ENCODE data around the gene HERC2. TPM values are rescaled to one million over a fixed set of nuclear protein-coding genes. Genes with fewer than 3 reads are reported as not detected.

The HERC2 gene
- total and polyA plus RNA-seq, 4 donors, result 14.6 to 45.4 (median 26.6) TPM

- no peak for DNase-seq (ENCODE audit: low spot score)
- Histone ChIP-seq H3K9me3 (ENCODE audit: control insufficient read depth in 4 of 4, low read length in 3 of 4) (no peaks in the 10 kb centered on the region), H3K4me3 (ENCODE audit: low read depth in 1 of 3, low read length in 3 of 3) (no peak overlapping the region), H3K36me3 (ENCODE audit: control insufficient read depth in 4 of 4, insufficient read depth in 3 of 4, low read depth in 1 of 4, low read length in 3 of 4) (peaks cover 9 to 70% (median 37%) of the 10 kb centered on the region in 4 donors), H3K4me1 (ENCODE audit: control insufficient read depth in 4 of 4, insufficient read depth in 4 of 4, low read length in 3 of 4) (no peaks in the 10 kb centered on the region), H3K27ac (ENCODE audit: low read depth in 1 of 2, low read length in 2 of 2) (no peak overlapping the region), H3K9ac (ENCODE audit: low read depth in 1 of 2, low read length in 2 of 2) (no peak overlapping the region), H3K27me3 (ENCODE audit: control insufficient read depth in 4 of 4, insufficient read depth in 4 of 4, low read length in 3 of 4) (no peaks in the 10 kb centered on the region)
- TF ChIP-seq, protein P1, sequence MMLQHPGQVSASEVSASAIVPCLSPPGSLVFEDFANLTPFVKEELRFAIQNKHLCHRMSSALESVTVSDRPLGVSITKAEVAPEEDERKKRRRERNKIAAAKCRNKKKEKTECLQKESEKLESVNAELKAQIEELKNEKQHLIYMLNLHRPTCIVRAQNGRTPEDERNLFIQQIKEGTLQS (IDR thresholded peaks at IDR 0.05), result no peak
- 96% methylated on average over 23 of the region's 23 CpGs for WGBS
These were observed 207.0 kb downstream of the HERC2 start for GRCh38 chr15:28114721-28115622.

GRCh38 chr15:28114114-28114455, 207.9 kb downstream of the HERC2 start:
- Histone ChIP-seq H3K4me1 (ENCODE audit: control insufficient read depth in 4 of 4, insufficient read depth in 4 of 4, low read length in 3 of 4) (no peaks in the 10 kb centered on the region), H3K27me3 (ENCODE audit: control insufficient read depth in 4 of 4, insufficient read depth in 4 of 4, low read length in 3 of 4) (no peaks in the 10 kb centered on the region), H3K36me3 (ENCODE audit: control insufficient read depth in 4 of 4, insufficient read depth in 3 of 4, low read depth in 1 of 4, low read length in 3 of 4) (peaks cover 9 to 67% (median 36%) of the 10 kb centered on the region in 4 donors), H3K9me3 (ENCODE audit: control insufficient read depth in 4 of 4, low read length in 3 of 4) (no peaks in the 10 kb centered on the region), H3K9ac (ENCODE audit: low read depth in 1 of 2, low read length in 2 of 2) (no peak overlapping the region), H3K27ac (ENCODE audit: low read depth in 1 of 2, low read length in 2 of 2) (no peak overlapping the region), H3K4me3 (ENCODE audit: low read depth in 1 of 3, low read length in 3 of 3) (no peak overlapping the region)
- no peak for TF ChIP-seq SP1 (IDR thresholded peaks at IDR 0.05)
- TF ChIP-seq TAF1 (conservative IDR thresholded peaks at IDR 0.05), result no peak
- TF ChIP-seq REST (IDR thresholded peaks at IDR 0.05), result no peak
- TF ChIP-seq, protein P1 (IDR thresholded peaks at IDR 0.05), result no peak
- no peak for TF ChIP-seq FOXA2 (IDR thresholded peaks at IDR 0.05)
- TF ChIP-seq MAX (IDR thresholded peaks at IDR 0.05), result no peak
- DNase-seq (ENCODE audit: low spot score), result no peak
- 97% methylated on average over 4 of the region's 4 CpGs for WGBS

GRCh38 chr15:28113394-28114113, 208.4 kb downstream of the HERC2 start:
- Histone ChIP-seq H3K4me1 (ENCODE audit: control insufficient read depth in 4 of 4, insufficient read depth in 4 of 4, low read length in 3 of 4) (no peaks in the 10 kb centered on the region), H3K9me3 (ENCODE audit: control insufficient read depth in 4 of 4, low read length in 3 of 4) (no peaks in the 10 kb centered on the region), H3K27me3 (ENCODE audit: control insufficient read depth in 4 of 4, insufficient read depth in 4 of 4, low read length in 3 of 4) (no peaks in the 10 kb centered on the region), H3K9ac (ENCODE audit: low read depth in 1 of 2, low read length in 2 of 2) (no peak overlapping the region), H3K36me3 (ENCODE audit: control insufficient read depth in 4 of 4, insufficient read depth in 3 of 4, low read depth in 1 of 4, low read length in 3 of 4) (peaks cover 9 to 63% (median 36%) of the 10 kb centered on the region in 4 donors), H3K27ac (ENCODE audit: low read depth in 1 of 2, low read length in 2 of 2) (no peak overlapping the region), H3K4me3 (ENCODE audit: low read depth in 1 of 3, low read length in 3 of 3) (no peak overlapping the region)
- 98% methylated on average over 23 of the region's 23 CpGs for WGBS
- DNase-seq (ENCODE audit: low spot score), result no peak
- no peak for TF ChIP-seq MAX (IDR thresholded peaks at IDR 0.05)
- no peak for TF ChIP-seq TAF1 (conservative IDR thresholded peaks at IDR 0.05)
- no peak for TF ChIP-seq HNF4G (IDR thresholded peaks at IDR 0.05)
- TF ChIP-seq YY1 (IDR thresholded peaks at IDR 0.05), result no peak
- no peak for TF ChIP-seq SP1 (IDR thresholded peaks at IDR 0.05)
- no peak for TF ChIP-seq RXRA (IDR thresholded peaks at IDR 0.05)
- TF ChIP-seq CTCF (IDR thresholded peaks at IDR 0.05; ENCODE audit: low read depth, low read length, missing input control), result no peak
- no peak for TF ChIP-seq FOXA1 (IDR thresholded peaks at IDR 0.05)
- TF ChIP-seq, protein P2, sequence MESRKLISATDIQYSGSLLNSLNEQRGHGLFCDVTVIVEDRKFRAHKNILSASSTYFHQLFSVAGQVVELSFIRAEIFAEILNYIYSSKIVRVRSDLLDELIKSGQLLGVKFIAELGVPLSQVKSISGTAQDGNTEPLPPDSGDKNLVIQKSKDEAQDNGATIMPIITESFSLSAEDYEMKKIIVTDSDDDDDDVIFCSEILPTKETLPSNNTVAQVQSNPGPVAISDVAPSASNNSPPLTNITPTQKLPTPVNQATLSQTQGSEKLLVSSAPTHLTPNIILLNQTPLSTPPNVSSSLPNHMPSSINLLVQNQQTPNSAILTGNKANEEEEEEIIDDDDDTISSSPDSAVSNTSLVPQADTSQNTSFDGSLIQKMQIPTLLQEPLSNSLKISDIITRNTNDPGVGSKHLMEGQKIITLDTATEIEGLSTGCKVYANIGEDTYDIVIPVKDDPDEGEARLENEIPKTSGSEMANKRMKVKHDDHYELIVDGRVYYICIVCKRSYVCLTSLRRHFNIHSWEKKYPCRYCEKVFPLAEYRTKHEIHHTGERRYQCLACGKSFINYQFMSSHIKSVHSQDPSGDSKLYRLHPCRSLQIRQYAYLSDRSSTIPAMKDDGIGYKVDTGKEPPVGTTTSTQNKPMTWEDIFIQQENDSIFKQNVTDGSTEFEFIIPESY (IDR thresholded peaks at IDR 0.05), result no peak
- no peak for TF ChIP-seq HNF4A (conservative IDR thresholded peaks at IDR 0.05)
